HEK293 (cell line): ENCODE data around the gene PLIN4.

Experiments
- CTCF ChIA-PET: fragments of 350-600 bp; formaldehyde crosslinking; extraction: SDS; loops from one replicate; lab custom pipeline; 2021; ENCODE audit warnings: antibody characterized with exemption; lab: Yijun Ruan, JAX
- POLR2A ChIA-PET: fragments of 300-600 bp; formaldehyde crosslinking; extraction: SDS; loops from one replicate; lab custom pipeline; 2020; ENCODE audit warnings: antibody characterized with exemption, inconsistent platforms; lab: Yijun Ruan, JAX
- H3K27ac ChIP-seq: fragments of 200-500 bp; sonication (Bioruptor generic); 2 replicates; pipeline ENCODE4 v1.5.1; 2014; ENCODE audit warnings: low read depth, low read length, control low read depth, inconsistent platforms; ENCODE audit errors: extremely low read depth
- H3K36me3 ChIP-seq, 2 experiments: fragments of 200-500 bp in 1 of 2; sonication (Bioruptor generic) in 1 of 2; 1 replicate in 1 of 2; 2 replicates in 1 of 2; pipeline ENCODE4 v1.5.1; 2014 to 2017; ENCODE audit warnings: inconsistent platforms in 2 of 2, low read length in 2 of 2; ENCODE audit not compliant: control insufficient read depth in 2 of 2, insufficient read depth in 1 of 2
- H3K4me1 ChIP-seq: fragments of 200-500 bp; sonication (Bioruptor generic); 2 replicates; pipeline ENCODE4 v1.5.1; 2014; ENCODE audit warnings: mild to moderate bottlenecking, low read length, inconsistent platforms; ENCODE audit not compliant: control insufficient read depth, insufficient read depth
- H3K4me3 ChIP-seq: 2 replicates; pipeline ENCODE4 v1.5.1; 2011; ENCODE audit warnings: low read depth, mild to moderate bottlenecking, control low read depth, low read length, moderate library complexity
- H3K9me3 ChIP-seq: fragments of 200-500 bp; sonication (Bioruptor generic); 2 replicates; pipeline ENCODE4 v1.5.1; 2014; ENCODE audit warnings: low read depth, low read length, inconsistent platforms; ENCODE audit not compliant: control insufficient read depth, insufficient read depth
- GLIS1 ChIP-seq: fragments of 450-650 bp; formaldehyde crosslinking; IDR thresholded peaks from 2 replicates; pipeline ENCODE4 v1.5.1; 2016; ENCODE audit warnings: missing biosample characterization, missing genetic modification characterization
- KLF8 ChIP-seq: fragments of 450-650 bp; formaldehyde crosslinking; IDR thresholded peaks from 2 replicates; pipeline ENCODE4 v1.5.1; 2016; ENCODE audit warnings: missing biosample characterization, missing genetic modification characterization
- OVOL3 ChIP-seq: fragments of 450-650 bp; formaldehyde crosslinking; IDR thresholded peaks from 2 replicates; pipeline ENCODE4 v1.5.1; 2016; ENCODE audit warnings: missing biosample characterization, missing genetic modification characterization
- SETDB1 ChIP-seq: IDR thresholded peaks from one replicate; pipeline ENCODE4 v1.6.1; 2017; ENCODE audit warnings: mild to moderate bottlenecking, low read length, moderate library complexity, mixed read lengths; ENCODE audit not compliant: insufficient read length
- ZNF16 ChIP-seq: fragments of 450-650 bp; formaldehyde crosslinking; IDR thresholded peaks from 2 replicates; pipeline ENCODE4 v1.5.1; 2016; ENCODE audit warnings: low read depth, missing biosample characterization, missing genetic modification characterization
- ZNF2 ChIP-seq: fragments of 450-650 bp; formaldehyde crosslinking; IDR thresholded peaks from 2 replicates; pipeline ENCODE4 v1.5.1; 2016; ENCODE audit warnings: missing biosample characterization, missing genetic modification characterization
- ZNF221 ChIP-seq: fragments of 450-650 bp; formaldehyde crosslinking; IDR thresholded peaks from 2 replicates; pipeline ENCODE4 v1.5.1; 2017; ENCODE audit warnings: missing biosample characterization, missing genetic modification characterization, borderline replicate concordance
- ZNF302 ChIP-seq: fragments of 450-650 bp; formaldehyde crosslinking; IDR thresholded peaks from 2 replicates; pipeline ENCODE4 v1.5.1; 2016; ENCODE audit warnings: missing biosample characterization, missing genetic modification characterization, low read depth
- ZNF513 ChIP-seq: fragments of 450-650 bp; IDR thresholded peaks from 2 replicates; pipeline ENCODE4 v1.5.1; 2018; ENCODE audit warnings: missing biosample characterization, missing genetic modification characterization
- ZNF521 ChIP-seq: fragments of 450-650 bp; formaldehyde crosslinking; IDR thresholded peaks from 2 replicates; pipeline ENCODE4 v1.5.1; 2017; ENCODE audit warnings: missing biosample characterization, mild to moderate bottlenecking, missing genetic modification characterization
- ZNF580 ChIP-seq: fragments of 450-650 bp; formaldehyde crosslinking; IDR thresholded peaks from 2 replicates; pipeline ENCODE4 v1.5.1; 2016; ENCODE audit warnings: missing biosample characterization, missing genetic modification characterization
- ZNF654 ChIP-seq: fragments of 450-650 bp; formaldehyde crosslinking; IDR thresholded peaks from 2 replicates; pipeline ENCODE4 v1.5.1; 2016; ENCODE audit warnings: low read depth, missing biosample characterization, missing genetic modification characterization
- ZNF670 ChIP-seq: fragments of 450-650 bp; formaldehyde crosslinking; IDR thresholded peaks from 2 replicates; pipeline ENCODE4 v1.5.1; 2016; ENCODE audit warnings: missing biosample characterization, missing genetic modification characterization, low read depth
- ZNF830 ChIP-seq: fragments of 450-650 bp; IDR thresholded peaks from 2 replicates; pipeline ENCODE4 v1.5.0; 2018; ENCODE audit warnings: missing biosample characterization, missing genetic modification characterization, low read depth, mild to moderate bottlenecking, moderate library complexity
- TF ChIP-seq, protein P1 (sequence below): fragments of 450-650 bp; formaldehyde crosslinking; conservative IDR thresholded peaks from 2 replicates; pipeline ENCODE4 v1.5.1; 2016; ENCODE audit warnings: low read depth, missing biosample characterization, missing genetic modification characterization
- TF ChIP-seq, protein P2 (sequence below): fragments of 450-650 bp; formaldehyde crosslinking; IDR thresholded peaks from 2 replicates; pipeline ENCODE4 v1.5.1; 2016; ENCODE audit warnings: missing biosample characterization, missing genetic modification characterization
- TF ChIP-seq, protein P3 (sequence below): fragments of 450-650 bp; formaldehyde crosslinking; IDR thresholded peaks from 2 replicates; pipeline ENCODE4 v1.5.1; 2016; ENCODE audit warnings: missing biosample characterization, missing genetic modification characterization
- TF ChIP-seq, protein P4 (sequence below): fragments of 450-650 bp; formaldehyde crosslinking; IDR thresholded peaks from 2 replicates; pipeline ENCODE4 v1.5.1; 2016; ENCODE audit warnings: missing biosample characterization, missing genetic modification characterization

The PLIN4 gene

DNA sequence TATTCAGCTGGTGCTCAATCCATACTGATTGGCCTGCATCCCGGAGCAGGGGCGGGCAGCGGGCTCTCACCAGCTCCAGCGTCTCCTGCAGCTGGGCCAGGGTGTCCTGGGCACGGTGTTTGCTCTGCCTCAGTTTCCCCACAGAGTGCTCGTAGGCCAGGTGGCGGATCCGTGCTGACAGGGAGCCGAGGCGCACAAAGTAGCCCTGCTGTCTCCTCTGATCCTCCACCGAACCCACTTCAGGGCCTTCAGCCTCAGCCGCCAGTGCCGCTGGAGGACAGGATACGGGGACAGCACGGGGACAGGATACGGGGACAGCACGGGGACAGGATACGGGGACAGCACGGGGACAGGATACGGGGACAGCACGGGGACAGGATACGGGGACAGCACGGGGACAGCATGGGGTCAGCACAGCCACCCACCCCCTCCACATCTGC lies 7.3 kb upstream of the PLIN4 start:
- Histone ChIP-seq H3K36me3 (no peaks in the 10 kb centered on the region), H3K4me1 (no peaks in the 10 kb centered on the region), H3K27ac (no peak overlapping the region), H3K9me3 (no peaks in the 10 kb centered on the region), H3K4me3 (no peak overlapping the region)
- ChIA-PET POLR2A (interaction anchor here (0.9 to 1.2 kb wide), 4 partner anchors 9 to 258 kb away, joined by 3 to 8 read pairs (median 4); partner anchors contain the start of gene PLIN5), CTCF (interaction anchor here (0.6 to 5.2 kb wide), 25 partner anchors 8 to 280 kb away, joined by 3 to 72 read pairs (median 5); partner anchors contain the start of genes LRG1 and PLIN5)
- TF ChIP-seq OVOL3 (tag by site-specific recombination) = no peak
- TF ChIP-seq ZNF830 (tag by site-specific recombination) = no peak
- TF ChIP-seq ZNF221 = no peak
- TF ChIP-seq SETDB1 = no peak
- no peak for TF ChIP-seq ZNF521 (tag by site-specific recombination)
- TF ChIP-seq, protein P1, sequence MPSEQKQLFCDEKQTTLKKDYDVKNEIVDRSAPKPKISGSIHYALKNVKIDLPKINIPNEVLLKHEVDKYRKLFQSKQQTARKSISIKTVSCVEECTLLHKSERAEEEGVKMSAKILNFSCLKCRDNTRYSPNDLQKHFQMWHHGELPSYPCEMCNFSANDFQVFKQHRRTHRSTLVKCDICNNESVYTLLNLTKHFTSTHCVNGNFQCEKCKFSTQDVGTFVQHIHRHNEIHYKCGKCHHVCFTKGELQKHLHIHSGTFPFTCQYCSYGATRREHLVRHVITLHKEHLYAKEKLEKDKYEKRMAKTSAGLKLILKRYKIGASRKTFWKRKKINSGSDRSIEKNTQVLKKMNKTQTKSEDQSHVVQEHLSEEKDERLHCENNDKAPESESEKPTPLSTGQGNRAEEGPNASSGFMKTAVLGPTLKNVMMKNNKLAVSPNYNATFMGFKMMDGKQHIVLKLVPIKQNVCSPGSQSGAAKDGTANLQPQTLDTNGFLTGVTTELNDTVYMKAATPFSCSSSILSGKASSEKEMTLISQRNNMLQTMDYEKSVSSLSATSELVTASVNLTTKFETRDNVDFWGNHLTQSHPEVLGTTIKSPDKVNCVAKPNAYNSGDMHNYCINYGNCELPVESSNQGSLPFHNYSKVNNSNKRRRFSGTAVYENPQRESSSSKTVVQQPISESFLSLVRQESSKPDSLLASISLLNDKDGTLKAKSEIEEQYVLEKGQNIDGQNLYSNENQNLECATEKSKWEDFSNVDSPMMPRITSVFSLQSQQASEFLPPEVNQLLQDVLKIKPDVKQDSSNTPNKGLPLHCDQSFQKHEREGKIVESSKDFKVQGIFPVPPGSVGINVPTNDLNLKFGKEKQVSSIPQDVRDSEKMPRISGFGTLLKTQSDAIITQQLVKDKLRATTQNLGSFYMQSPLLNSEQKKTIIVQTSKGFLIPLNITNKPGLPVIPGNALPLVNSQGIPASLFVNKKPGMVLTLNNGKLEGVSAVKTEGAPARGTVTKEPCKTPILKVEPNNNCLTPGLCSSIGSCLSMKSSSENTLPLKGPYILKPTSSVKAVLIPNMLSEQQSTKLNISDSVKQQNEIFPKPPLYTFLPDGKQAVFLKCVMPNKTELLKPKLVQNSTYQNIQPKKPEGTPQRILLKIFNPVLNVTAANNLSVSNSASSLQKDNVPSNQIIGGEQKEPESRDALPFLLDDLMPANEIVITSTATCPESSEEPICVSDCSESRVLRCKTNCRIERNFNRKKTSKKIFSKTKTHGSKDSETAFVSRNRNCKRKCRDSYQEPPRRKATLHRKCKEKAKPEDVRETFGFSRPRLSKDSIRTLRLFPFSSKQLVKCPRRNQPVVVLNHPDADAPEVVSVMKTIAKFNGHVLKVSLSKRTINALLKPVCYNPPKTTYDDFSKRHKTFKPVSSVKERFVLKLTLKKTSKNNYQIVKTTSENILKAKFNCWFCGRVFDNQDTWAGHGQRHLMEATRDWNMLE (tag by site-specific recombination) = no peak
- no peak for TF ChIP-seq ZNF302 (tag by site-specific recombination)
- TF ChIP-seq, protein P2, sequence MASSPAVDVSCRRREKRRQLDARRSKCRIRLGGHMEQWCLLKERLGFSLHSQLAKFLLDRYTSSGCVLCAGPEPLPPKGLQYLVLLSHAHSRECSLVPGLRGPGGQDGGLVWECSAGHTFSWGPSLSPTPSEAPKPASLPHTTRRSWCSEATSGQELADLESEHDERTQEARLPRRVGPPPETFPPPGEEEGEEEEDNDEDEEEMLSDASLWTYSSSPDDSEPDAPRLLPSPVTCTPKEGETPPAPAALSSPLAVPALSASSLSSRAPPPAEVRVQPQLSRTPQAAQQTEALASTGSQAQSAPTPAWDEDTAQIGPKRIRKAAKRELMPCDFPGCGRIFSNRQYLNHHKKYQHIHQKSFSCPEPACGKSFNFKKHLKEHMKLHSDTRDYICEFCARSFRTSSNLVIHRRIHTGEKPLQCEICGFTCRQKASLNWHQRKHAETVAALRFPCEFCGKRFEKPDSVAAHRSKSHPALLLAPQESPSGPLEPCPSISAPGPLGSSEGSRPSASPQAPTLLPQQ = no peak
- TF ChIP-seq, protein P3, sequence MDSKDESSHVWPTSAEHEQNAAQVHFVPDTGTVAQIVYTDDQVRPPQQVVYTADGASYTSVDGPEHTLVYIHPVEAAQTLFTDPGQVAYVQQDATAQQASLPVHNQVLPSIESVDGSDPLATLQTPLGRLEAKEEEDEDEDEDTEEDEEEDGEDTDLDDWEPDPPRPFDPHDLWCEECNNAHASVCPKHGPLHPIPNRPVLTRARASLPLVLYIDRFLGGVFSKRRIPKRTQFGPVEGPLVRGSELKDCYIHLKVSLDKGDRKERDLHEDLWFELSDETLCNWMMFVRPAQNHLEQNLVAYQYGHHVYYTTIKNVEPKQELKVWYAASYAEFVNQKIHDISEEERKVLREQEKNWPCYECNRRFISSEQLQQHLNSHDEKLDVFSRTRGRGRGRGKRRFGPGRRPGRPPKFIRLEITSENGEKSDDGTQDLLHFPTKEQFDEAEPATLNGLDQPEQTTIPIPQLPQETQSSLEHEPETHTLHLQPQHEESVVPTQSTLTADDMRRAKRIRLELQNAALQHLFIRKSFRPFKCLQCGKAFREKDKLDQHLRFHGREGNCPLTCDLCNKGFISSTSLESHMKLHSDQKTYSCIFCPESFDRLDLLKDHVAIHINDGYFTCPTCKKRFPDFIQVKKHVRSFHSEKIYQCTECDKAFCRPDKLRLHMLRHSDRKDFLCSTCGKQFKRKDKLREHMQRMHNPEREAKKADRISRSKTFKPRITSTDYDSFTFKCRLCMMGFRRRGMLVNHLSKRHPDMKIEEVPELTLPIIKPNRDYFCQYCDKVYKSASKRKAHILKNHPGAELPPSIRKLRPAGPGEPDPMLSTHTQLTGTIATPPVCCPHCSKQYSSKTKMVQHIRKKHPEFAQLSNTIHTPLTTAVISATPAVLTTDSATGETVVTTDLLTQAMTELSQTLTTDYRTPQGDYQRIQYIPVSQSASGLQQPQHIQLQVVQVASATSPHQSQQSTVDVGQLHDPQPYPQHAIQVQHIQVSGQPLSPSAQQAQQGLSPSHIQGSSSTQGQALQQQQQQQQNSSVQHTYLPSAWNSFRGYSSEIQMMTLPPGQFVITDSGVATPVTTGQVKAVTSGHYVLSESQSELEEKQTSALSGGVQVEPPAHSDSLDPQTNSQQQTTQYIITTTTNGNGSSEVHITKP (tag by site-specific recombination) = no peak
- TF ChIP-seq, all 188 proteins: peak for 0

GRCh38 chr19:4524808-4525562 lies 6.7 kb upstream of the PLIN4 start:
- no peaks in the 10 kb centered on the region for H3K9me3 ChIP-seq
- no peaks in the 10 kb centered on the region for H3K4me1 ChIP-seq
- TF ChIP-seq ZNF513 (peak; percentile 69), GLIS1 (0 out of 2 replicates have a peak, but pooled peaks have one; percentile 15), ZNF670 (tag by site-specific recombination) (no peak), ZNF580 (tag by site-specific recombination) (peak; percentile 44; the same call in 1 of the 2 replicates), ZNF2 (tag by site-specific recombination) (no peak), ZNF654 (tag by site-specific recombination) (peak; percentile 50), KLF8 (tag by site-specific recombination) (0 out of 2 replicates have a peak, but pooled peaks have one; percentile 25), ZNF16 (tag by site-specific recombination) (peak; percentile 94)
- TF ChIP-seq, protein P4, sequence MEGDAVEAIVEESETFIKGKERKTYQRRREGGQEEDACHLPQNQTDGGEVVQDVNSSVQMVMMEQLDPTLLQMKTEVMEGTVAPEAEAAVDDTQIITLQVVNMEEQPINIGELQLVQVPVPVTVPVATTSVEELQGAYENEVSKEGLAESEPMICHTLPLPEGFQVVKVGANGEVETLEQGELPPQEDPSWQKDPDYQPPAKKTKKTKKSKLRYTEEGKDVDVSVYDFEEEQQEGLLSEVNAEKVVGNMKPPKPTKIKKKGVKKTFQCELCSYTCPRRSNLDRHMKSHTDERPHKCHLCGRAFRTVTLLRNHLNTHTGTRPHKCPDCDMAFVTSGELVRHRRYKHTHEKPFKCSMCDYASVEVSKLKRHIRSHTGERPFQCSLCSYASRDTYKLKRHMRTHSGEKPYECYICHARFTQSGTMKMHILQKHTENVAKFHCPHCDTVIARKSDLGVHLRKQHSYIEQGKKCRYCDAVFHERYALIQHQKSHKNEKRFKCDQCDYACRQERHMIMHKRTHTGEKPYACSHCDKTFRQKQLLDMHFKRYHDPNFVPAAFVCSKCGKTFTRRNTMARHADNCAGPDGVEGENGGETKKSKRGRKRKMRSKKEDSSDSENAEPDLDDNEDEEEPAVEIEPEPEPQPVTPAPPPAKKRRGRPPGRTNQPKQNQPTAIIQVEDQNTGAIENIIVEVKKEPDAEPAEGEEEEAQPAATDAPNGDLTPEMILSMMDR = peak; percentile 74
- H3K27ac ChIP-seq = no peak overlapping the region
- CTCF ChIA-PET = interaction anchor here (0.6 to 5.2 kb wide), 29 partner anchors 9 to 281 kb away, joined by 3 to 72 read pairs (median 5); partner anchors contain the start of genes LRG1, PLIN5 and SH3GL1
- H3K36me3 ChIP-seq = no peaks in the 10 kb centered on the region
- H3K4me3 ChIP-seq = no peak overlapping the region
- POLR2A ChIA-PET = interaction anchor here (0.6 to 1.2 kb wide), 5 partner anchors 9 to 257 kb away, joined by 3 to 8 read pairs (median 4); partner anchors contain the start of gene PLIN5
